Panc1 (cell line): ENCODE measurements around the gene SUSD6.

Experiments
- POLR2AphosphoS5 ChIP-seq: IDR thresholded peaks from 2 replicates; pipeline ENCODE4 v1.6.1; 2012; ENCODE audit warnings: mild to moderate bottlenecking, low read depth, low read length, moderate library complexity
- SIN3A ChIP-seq: IDR thresholded peaks from 2 replicates; pipeline ENCODE4 v1.6.1; 2012; ENCODE audit warnings: low read depth, mild to moderate bottlenecking, low read length, moderate library complexity, borderline replicate concordance; ENCODE audit not compliant: insufficient read depth
- TF ChIP-seq, protein P1 (sequence below): fragments of 450-650 bp; IDR thresholded peaks from 2 replicates; pipeline ENCODE4 v1.5.1; 2017; ENCODE audit warnings: mild to moderate bottlenecking
- TF ChIP-seq, protein P2 (sequence below), 2 experiments: IDR thresholded peaks; 2 replicates each; pipeline ENCODE4 v1.6.1; 2011 to 2012; ENCODE audit warnings: low read depth in 2 of 2, control low read depth in 1 of 2, low read length in 1 of 2, mild to moderate bottlenecking in 1 of 2, moderate library complexity in 1 of 2; ENCODE audit not compliant: insufficient read depth in 1 of 2

DNA sequence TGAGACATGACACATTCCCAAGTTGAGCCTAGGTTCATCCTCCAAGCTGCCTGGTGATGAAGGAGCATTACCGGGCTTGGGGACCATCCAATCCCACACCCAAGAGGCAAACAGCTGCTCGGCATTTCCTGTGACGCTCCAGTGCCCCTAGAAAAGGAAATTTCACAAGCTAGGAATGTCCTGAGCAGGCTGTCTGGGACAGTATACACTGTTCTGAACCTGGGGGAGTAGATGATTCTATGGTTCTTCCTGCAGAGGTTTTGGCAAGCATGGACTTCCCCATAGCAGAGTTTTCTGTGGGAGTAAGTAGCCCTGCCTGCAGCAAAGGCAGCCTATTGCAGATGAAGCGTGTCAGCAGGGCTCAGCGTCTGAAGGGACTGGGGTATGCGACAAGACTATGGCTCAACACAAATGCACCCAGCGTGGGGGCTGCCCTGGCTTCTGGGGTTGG, 108.1 kb downstream of the SUSD6 start:
- TF ChIP-seq POLR2AphosphoS5 (no peak), SIN3A (no peak)
- TF ChIP-seq, protein P1, sequence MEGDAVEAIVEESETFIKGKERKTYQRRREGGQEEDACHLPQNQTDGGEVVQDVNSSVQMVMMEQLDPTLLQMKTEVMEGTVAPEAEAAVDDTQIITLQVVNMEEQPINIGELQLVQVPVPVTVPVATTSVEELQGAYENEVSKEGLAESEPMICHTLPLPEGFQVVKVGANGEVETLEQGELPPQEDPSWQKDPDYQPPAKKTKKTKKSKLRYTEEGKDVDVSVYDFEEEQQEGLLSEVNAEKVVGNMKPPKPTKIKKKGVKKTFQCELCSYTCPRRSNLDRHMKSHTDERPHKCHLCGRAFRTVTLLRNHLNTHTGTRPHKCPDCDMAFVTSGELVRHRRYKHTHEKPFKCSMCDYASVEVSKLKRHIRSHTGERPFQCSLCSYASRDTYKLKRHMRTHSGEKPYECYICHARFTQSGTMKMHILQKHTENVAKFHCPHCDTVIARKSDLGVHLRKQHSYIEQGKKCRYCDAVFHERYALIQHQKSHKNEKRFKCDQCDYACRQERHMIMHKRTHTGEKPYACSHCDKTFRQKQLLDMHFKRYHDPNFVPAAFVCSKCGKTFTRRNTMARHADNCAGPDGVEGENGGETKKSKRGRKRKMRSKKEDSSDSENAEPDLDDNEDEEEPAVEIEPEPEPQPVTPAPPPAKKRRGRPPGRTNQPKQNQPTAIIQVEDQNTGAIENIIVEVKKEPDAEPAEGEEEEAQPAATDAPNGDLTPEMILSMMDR, result no peak
- TF ChIP-seq, protein P2, sequence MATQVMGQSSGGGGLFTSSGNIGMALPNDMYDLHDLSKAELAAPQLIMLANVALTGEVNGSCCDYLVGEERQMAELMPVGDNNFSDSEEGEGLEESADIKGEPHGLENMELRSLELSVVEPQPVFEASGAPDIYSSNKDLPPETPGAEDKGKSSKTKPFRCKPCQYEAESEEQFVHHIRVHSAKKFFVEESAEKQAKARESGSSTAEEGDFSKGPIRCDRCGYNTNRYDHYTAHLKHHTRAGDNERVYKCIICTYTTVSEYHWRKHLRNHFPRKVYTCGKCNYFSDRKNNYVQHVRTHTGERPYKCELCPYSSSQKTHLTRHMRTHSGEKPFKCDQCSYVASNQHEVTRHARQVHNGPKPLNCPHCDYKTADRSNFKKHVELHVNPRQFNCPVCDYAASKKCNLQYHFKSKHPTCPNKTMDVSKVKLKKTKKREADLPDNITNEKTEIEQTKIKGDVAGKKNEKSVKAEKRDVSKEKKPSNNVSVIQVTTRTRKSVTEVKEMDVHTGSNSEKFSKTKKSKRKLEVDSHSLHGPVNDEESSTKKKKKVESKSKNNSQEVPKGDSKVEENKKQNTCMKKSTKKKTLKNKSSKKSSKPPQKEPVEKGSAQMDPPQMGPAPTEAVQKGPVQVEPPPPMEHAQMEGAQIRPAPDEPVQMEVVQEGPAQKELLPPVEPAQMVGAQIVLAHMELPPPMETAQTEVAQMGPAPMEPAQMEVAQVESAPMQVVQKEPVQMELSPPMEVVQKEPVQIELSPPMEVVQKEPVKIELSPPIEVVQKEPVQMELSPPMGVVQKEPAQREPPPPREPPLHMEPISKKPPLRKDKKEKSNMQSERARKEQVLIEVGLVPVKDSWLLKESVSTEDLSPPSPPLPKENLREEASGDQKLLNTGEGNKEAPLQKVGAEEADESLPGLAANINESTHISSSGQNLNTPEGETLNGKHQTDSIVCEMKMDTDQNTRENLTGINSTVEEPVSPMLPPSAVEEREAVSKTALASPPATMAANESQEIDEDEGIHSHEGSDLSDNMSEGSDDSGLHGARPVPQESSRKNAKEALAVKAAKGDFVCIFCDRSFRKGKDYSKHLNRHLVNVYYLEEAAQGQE (IDR thresholded peaks at IDR 0.05; ENCODE audit: insufficient read depth in 1 of 2, low read depth in 2 of 2, low read length in 1 of 2), result no peak
